PFSK-1 (cell line): ENCODE data around the gene ZNF484.

Source experiments
- POLR2AphosphoS5 ChIP-seq: IDR thresholded peaks from 2 replicates; pipeline ENCODE4 v1.6.1; 2012; ENCODE audit warnings: low read depth, mild to moderate bottlenecking, control low read depth, low read length, moderate library complexity
- REST ChIP-seq, 2 experiments: IDR thresholded peaks; 2 replicates each; pipeline versions ENCODE4 v1.6.1 to v1.8.0; 2011 to 2012; ENCODE audit warnings: low read depth in 2 of 2, low read length in 2 of 2, control low read depth in 1 of 2, inconsistent platforms in 1 of 2, mild to moderate bottlenecking in 1 of 2, moderate library complexity in 1 of 2; ENCODE audit not compliant: insufficient read depth in 1 of 2
- SIN3A ChIP-seq: IDR thresholded peaks from 2 replicates; pipeline ENCODE4 v1.6.1; 2012; ENCODE audit warnings: mild to moderate bottlenecking, low read length, moderate library complexity, borderline replicate concordance; ENCODE audit not compliant: insufficient read depth

- TF ChIP-seq REST (IDR thresholded peaks at IDR 0.05; ENCODE audit: insufficient read depth in 1 of 2, low read depth in 2 of 2, low read length in 2 of 2), result no peak
- no peak for TF ChIP-seq POLR2AphosphoS5
- no peak for TF ChIP-seq SIN3A
Observed at GRCh38 chr9:92890761-92891160, 12.9 kb upstream of the ZNF484 start.
